GM19468 (cell line): ENCODE data around the gene FLNC.
A peak's percentile ranks its signal among the peaks of the same experiment; 100 is the strongest.

Experiments used
- ATAC-seq: cut with Tn5 transposase; IDR thresholded peaks from one replicate; pipeline ENCODE4 v1.9.1; 2021; ENCODE audit warnings: mild to moderate bottlenecking, moderate library complexity, moderate number of reproducible peaks; ENCODE audit not compliant: unreplicated experiment; ENCODE audit errors: extremely low read depth

The FLNC gene, protein sequence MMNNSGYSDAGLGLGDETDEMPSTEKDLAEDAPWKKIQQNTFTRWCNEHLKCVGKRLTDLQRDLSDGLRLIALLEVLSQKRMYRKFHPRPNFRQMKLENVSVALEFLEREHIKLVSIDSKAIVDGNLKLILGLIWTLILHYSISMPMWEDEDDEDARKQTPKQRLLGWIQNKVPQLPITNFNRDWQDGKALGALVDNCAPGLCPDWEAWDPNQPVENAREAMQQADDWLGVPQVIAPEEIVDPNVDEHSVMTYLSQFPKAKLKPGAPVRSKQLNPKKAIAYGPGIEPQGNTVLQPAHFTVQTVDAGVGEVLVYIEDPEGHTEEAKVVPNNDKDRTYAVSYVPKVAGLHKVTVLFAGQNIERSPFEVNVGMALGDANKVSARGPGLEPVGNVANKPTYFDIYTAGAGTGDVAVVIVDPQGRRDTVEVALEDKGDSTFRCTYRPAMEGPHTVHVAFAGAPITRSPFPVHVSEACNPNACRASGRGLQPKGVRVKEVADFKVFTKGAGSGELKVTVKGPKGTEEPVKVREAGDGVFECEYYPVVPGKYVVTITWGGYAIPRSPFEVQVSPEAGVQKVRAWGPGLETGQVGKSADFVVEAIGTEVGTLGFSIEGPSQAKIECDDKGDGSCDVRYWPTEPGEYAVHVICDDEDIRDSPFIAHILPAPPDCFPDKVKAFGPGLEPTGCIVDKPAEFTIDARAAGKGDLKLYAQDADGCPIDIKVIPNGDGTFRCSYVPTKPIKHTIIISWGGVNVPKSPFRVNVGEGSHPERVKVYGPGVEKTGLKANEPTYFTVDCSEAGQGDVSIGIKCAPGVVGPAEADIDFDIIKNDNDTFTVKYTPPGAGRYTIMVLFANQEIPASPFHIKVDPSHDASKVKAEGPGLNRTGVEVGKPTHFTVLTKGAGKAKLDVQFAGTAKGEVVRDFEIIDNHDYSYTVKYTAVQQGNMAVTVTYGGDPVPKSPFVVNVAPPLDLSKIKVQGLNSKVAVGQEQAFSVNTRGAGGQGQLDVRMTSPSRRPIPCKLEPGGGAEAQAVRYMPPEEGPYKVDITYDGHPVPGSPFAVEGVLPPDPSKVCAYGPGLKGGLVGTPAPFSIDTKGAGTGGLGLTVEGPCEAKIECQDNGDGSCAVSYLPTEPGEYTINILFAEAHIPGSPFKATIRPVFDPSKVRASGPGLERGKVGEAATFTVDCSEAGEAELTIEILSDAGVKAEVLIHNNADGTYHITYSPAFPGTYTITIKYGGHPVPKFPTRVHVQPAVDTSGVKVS (N-terminal part only)

DNA sequence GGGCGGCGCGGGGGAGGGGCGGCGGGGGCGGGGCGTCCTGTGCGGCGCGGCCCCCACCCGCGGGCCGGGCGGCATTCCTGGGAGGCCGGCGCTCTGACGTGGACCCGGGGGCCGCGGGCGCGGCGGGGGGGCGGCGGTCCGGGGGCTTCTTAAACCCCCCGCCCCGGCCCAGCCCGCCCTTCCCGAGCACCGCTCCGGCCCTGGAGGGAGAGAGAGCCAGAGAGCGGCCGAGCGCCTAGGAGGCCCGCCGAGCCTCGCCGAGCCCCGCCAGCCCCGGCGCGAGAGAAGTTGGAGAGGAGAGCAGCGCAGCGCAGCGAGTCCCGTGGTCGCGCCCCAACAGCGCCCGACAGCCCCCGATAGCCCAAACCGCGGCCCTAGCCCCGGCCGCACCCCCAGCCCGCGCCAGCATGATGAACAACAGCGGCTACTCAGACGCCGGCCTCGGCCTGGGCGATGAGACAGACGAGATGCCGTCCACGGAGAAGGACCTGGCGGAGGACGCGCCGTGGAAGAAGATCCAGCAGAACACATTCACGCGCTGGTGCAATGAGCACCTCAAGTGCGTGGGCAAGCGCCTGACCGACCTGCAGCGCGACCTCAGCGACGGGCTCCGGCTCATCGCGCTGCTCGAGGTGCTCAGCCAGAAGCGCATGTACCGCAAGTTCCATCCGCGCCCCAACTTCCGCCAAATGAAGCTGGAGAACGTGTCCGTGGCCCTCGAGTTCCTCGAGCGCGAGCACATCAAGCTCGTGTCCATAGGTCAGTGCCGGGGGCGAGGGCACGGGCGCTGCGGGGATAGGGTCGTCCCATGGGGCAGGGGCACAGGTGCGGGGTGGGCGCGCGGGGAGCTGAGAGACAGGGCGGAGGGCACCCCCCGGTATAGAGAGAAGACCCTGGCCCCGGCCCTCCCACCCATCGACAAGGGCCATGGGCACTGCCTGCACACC is at the start of gene FLNC:
FLNC (plus strand) TSS at position 176 of the 947 bp plus-strand sequence; CDS start at position 408, 232 bp downstream.
- no peak for ATAC-seq

DNA sequence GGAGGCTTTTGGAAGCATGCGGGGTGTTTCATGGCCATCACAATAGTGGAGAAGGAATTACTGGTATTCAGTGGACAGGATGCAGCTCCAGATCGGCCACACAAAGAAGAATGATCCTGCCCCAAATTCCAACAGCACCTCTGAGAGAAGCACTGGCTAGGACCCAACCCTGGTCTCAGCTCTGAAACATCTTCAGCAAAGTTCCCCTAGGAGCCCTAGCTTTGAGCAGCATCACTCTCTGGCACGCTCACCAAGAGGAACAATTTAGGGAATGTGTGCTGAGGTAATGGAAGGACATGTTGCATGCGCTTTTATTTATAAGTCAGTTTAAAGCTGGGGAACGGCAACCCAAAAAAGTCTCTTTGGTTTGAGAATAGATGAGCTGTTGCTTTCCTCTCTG is 49.1 kb upstream of the FLNC start:
- no peak for ATAC-seq

DNA sequence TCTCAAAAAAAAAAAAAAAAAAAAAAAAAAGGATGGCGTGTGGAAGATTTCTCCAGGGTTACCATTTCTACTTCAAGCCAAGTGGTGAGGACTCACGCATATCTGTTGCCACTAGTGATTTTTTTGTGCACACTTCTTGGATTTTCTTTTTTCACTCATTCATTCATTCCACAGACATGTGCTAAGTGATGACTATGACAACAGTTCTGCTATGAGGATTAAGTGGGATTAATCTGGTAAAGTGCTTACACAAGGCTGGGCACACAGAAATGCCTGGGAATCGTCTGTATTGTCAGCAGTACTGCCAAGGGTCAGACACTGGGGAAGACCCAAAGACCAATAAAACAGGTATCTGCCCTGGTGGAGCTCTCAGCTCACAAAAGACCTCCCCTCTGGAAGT is 48.4 kb upstream of the FLNC start:
- no peak for ATAC-seq

DNA sequence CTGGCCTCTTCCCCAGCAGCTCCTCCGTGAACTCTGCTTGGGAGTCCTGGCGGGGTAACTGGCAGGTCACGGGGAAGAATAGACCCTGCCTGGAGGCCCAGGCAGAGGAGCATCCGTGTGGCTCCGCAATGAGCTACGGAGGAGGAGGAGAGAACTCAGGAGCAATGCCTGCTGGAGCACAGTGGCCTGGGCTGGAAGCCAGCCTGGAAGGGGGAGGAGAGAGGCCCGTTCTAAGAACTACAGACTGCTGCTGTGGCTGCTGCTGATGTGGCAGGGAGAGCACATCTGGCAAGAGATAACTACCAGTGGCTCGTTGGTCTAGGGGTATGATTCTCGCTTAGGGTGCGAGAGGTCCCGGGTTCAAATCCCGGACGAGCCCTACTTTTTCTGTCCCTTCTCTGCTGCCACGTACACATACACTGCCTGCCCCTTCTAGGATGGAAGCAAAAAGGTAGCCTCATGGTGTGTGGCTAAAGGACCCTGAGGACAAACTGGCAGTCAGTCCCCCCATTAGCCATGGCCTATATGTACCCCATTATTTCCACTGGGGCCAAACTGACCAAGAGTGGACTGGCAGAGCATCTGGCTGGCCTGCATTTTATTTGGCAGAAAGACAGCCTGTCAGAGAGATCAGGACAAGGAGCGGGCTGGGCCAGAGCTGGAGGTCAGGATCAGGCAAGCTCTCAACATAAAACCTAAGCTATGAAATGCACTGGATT is 46.9 kb upstream of the FLNC start:
- no peak for ATAC-seq

DNA sequence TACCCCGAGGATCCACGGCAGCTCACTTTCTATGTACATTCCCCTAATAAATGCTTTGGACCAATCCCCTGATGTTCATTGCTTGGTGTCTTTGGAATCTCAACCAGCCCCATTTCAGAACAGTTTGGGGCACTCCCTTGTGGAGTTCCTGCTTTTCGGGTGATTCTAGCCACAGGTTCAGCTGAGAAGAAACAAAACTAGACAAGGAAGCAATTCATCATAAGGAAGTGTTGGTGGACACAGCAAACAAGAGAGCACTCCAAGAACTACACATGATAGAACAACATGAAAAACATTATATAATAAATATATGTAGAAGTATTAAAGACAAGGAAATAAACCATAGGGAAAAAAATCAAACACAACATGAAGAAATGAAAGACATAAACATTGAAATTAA is 44.5 kb upstream of the FLNC start:
- no peak for ATAC-seq

DNA sequence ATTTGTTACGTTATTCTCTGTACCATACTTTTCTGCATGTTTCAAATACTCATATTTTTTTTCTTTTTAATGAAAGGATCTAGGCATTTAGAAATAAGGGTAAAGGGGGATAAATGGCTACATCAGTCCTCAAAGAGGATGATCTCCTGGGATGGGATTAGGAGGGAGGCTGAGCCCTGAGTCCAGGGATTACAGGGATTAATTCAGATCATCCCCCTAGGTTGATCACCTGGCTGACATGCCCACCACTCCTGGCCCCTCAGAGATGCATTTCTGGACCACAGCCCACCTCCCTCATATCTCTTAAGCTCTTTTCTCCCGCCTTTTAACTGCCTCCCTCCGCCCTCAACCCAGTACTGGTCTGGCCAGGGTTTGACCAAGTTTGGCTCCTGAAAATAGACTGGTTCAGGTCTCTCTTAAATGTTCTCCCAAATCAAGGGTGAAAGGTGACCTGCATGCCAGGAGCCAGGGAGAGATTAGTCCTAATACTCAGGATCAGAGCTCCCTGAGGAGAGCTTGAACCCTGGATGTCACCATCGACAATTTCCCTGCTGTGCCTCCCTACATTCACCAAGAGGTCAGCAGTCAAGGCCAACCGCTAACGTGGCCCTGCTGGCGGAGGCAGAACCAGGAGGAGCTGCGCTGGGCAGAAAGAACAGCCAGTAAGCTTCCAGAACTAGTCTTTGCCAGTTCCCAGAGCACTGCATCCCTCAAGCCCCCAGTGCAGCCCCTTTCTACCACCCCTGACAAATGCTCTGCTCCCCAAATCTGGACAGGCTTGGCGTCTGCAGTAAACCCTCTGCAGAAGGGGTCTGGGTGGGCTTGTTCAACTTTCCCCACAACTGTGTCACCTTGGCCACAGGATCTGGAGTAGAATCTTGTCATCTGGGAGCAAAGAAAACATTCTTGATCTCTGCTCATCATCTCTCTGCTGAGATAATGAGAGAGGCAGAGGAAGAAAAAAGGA is 41.5 kb upstream of the FLNC start:
- ATAC-seq: no peak

DNA sequence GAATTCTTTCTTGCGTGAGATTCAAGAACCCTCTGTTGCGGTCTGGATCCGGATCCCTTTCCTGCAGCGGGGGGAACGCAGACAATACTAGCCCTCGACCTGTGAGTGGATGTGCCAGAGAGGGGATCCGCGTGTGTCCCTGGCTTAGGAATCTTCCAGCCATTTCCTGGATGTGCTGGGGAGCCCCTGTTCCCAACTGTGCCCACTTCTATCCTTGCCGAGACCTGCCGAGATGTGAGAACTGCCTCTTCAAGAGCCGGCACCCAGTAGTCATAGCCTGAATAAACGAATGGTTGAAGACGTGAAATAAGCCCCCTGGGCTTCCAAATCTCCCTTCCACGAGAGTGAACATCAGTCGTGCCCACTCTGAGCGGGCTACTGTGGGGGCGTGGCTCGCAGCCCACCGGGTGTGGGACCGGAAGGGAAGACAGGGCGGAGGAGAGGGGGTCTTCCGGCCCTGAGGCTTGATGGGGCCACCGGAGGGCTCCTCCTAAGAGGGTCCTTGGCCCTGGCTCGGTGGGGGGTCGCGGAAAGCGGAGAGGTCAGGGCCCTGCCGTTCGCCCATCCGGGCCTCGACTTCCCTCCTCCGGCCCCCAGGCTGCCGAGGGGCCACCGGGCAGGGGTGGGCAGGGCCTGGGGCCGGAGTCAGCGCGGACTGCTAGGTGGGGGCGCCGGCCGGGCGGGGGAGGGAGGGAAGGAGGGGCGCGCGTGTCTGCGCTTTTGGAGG is 39.7 kb upstream of the FLNC start:
- no peak for ATAC-seq

DNA sequence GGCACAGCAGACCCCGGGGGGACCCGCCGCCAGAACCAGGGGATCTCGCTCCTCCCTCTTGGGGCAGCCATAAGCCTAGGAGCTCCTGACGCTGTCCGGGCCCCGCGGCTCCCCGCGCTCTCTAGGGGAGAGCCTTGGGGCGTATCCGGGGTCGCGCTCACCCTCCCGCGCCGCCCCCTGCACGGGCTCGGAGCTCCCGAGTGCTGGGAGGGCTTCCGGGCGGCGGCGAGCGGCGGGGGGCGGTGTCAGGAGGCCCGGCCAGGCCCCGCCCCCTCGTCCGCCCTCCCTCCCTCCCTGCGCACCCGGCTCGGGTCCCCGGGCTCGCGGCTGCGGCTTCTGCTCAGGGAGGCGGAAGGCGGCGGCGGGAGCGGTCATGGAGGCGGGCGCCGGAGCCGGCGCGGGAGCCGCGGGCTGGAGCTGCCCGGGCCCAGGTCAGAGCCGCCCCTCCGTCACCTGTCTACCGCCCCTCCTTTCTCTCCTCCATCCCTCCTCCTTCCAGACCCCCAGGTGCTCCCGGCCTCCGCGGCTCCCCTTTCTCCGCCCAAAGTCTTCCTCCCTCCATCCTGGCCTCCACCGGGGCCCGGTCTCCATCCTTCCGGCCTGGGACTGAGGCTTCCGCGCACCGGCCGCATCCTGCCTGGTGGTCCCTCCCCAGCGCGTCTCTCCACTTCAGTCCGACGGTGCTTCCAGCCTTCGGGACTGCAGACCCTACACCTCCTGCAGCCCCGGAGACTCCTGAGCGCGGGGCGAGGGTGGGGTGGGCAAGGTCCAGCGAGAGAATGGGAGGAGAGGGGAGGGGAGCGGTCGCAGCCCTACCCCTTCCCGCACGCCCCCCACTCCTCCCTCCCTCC is 38.9 kb upstream of the FLNC start, which contains the start of gene CCDC136:
CCDC136 (plus strand) TSS at position 848 of the 851 bp plus-strand sequence. CDS start 444 bp downstream, outside the sequence.
- peak; percentile 59 for ATAC-seq

DNA sequence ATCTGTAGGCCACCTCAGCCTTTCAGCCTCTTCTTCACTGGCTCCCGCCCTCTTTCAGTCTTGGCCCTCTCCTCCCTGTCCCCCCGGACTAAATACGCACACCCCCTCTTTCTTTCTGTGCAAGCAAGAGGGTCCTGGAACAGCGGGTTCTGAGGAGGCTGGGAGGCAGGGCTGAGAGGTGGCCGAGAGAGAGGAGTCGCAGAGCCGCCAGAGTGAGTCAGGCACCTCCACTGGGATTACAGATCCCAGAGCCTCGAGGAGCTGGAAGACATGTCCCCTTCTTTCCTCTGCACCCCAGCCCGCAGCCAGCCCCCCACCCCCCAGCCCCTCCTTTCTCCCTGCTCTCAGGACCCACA is 38.3 kb upstream of the FLNC start:
- no peak for ATAC-seq

DNA sequence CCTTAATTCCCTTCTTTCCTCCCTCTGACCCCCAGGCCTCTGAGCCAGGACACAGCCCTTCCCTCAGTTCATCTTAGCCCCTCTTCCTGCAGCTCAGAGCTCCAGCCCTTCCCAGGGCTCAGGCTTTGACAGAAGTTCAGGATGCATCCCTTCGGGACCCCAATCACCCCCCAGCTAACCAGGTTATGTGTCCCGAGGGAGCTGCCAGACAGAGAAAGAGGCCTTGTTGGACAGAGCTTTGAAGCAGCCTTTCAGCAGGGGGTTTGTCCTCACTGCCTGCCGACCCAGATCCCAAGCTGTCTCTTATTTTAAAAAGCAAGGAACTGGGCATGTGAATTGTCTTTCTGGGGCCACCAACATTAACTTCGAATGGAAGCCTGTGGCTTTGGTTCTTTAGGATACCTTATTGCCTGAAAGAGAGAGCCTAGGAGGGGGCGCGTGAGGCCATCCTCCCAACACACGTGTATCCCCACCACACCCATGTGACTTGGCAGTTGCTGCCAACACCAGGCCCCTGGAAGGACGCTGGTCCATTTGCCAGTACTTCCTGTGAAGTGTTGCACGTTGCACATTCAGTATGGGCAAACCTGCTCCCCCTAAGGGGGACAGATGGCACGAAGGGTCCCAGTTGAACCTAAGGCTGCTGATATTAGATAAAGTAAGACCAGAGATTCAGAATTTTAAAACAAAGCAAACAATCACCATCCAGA is 37.6 kb upstream of the FLNC start:
- ATAC-seq: no peak

DNA sequence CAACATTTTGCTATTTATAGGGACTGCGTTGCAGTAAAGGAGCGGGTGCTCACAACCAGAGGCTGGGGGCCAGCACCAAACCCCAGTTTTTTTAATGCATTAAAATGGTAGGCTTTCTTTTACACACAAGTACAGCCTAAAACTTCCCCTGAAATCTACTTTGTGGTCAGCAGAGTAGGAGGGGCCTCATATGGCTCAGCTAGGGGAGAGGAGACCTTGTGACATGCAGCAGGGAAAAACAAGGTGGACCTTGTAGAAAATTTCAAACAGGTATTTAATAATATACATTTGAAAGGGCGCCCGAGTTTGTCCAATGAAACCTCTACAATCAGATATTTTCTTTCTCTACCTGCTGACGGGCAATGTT is 37.0 kb upstream of the FLNC start:
- no peak for ATAC-seq

DNA sequence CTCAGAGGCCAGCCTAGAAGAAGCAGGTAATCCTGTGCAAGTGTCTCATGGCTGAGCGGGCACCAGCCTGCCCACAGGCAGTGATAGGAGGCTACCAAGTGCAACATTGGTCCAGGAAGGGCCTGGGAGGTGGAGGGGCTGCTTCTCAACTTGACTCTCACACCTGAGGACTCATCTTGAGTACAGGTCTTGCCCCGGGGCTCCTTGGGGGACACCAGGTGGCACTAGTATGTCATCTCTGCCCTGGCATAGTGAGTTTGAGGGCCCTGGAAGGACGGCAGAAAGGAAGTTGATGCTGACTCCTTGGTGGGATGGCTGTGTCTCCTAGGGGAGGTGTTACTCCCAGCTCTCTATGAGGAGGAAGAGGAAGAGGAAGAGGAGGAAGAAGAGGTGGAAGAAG is 36.2 kb upstream of the FLNC start:
- no peak for ATAC-seq

DNA sequence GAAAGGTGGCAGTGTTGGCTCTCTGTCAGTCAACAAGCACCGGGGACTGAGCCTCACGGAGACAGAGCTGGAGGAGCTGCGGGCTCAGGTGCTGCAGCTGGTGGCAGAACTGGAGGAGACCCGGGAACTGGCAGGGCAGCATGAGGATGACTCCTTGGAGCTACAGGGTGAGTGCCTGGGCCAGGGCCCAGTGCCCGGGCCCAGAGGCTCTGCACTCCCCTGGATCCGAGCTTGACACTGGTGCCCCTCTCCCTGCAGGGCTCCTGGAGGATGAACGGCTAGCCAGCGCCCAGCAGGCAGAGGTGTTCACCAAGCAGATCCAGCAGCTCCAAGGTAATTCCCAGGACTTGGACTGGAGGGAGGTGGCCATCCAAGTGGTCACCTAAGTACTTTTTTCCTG is 35.8 kb upstream of the FLNC start:
- no peak for ATAC-seq

DNA sequence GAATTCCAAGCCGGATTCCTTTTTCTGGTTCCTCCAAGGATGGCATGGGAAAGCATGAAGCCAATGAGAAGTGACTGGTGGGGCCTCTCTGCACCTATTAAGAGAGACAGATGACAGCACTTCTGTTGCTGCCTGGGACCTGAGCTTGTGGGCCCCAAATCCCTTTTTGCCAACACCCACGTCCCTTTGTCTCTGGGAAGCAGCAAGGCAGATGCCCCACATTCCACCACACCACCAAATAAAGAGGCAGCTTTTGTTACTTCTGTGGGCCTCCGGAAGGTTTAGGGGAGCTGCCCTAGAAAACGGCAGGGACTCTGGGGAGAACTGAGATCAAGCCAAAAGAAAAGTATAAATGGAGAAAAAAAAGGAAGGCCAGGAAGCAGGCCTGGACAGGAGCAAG is 35.1 kb upstream of the FLNC start:
- no peak for ATAC-seq

DNA sequence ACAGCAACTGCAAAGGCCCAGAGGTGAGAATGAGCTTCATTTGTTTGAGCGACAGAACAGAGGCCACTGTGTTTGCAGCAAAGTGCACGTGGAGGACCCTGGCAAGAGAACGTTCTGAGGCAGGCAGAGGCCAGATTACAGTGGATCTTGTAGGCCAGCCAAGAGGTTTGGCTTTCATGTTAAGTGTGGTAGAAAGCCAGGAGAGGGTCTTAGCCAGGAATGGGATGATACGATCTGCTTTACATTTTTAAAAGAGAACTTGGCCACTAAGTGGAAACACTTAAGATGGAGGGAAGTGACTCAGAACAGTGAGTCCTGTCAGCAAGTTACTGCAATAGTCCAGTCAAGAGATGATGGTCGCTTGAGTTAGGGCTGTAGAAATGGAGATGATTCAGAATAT is 33.9 kb upstream of the FLNC start:
- no peak for ATAC-seq

DNA sequence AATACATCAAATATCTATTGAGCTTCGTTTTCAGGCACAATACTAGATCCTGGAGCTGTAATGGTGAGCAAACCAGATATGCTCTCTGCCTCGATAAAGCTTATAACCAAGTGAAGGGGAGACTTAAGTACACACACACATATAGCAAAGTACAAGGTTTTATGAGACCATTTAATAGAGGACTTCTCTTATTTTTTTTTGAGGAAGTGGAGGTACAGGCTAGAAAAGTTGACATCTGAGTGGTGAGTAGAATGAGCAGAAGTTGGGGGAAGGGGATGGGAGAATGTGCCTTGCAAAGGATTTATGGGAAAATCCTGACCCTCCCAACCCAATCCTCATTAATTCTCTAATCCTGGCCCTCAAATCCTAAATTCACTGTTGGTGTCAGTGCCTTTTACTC is 30.8 kb upstream of the FLNC start:
- no peak for ATAC-seq
